Activated CD8-positive, alpha-beta memory T cell treated with anti-CD3 and anti-CD28 coated beads, Interleukin-2, amount 50 U/mL, for 24 hours (primary cell): ENCODE data around the gene FBN3.
"Not testable (repeated sequence)": the region's sequence is repeated elsewhere in the genome, so short reads cannot be mapped to it uniquely, and the experiment has no call there.

Source experiments
- DNase-seq: peaks from one replicate; pipeline ENCODE4 v3.0.0-alpha.2; 2020; ENCODE audit errors: extremely low read depth

Gene FBN3

DNA sequence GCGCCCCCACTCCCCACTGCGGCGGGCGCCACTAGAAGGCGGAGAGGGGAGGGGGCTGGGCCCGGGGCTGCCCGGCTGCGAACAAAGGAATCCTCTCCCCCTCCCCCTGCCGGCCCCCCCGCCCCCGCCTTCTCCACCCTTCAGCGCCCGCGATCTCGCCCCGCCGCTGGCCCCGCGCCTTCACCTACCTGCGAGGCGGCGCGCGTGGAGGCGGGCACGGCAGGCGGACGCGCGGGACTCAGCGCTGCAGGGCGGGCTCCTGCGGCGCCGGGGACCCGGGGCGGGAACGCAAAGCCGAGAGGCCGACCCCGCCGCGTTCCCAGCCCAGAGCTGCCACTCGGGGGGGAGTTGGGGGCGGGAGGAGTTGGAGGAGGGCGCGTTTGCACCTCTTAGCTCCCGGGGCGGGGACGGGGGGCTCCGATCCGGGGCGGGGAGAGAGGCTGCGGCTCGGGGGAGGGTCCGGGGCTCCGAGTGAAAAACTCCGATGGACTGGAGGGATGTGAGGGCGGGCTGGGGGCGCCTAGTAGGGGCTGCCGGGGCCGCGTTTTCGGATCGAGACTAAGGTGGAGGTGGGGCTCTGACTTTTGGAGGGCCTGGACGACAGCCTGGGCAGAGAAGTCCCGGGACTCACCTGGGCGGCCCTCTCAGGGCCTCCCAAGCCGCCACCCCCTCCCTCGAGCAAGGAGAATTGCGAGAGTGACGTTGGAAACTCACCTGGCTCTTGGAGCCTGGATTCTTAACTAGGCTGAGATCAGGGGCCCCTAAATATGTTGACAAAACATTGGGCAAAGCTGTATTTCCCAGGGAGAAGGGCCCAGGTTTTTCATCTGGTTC lies at the start of gene FBN3:
Gene FBN3, minus strand, starts transcription at position 332 of the 834 bp plus-strand sequence. CDS start 2,112 bp downstream, outside the sequence.
- DNase-seq = no peak

DNA sequence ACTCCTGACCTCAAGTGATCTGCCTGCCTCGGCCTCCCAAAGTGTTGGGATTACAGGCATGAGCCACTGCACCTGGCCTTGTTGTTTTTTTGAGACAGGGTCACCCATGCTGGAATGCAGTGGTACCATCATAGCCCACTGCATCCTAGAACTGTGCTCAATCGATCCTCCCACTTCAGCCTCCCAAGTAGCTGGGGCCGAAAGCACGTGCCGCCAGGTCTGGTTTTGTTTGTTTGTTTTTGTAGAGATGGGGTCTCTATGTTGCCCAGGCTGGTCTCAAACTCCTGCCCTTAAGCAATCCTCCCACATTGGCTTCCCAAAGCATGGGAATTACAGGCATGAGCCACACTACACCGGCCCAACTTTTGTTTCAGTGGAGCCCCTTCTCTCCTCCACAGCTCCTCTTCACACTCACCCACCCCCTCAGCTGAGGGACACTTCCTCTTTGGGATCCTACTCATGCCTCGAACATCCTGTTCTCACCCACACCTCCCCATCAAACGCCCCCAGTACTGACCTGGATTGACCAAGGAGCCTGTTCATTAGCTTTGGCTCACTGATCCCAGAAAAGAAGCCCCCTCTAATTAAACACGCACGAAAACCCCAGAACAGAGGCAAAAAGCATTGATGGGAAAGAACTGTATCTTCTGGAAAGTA lies 47.0 kb upstream of the FBN3 start:
- no peak for DNase-seq

DNA sequence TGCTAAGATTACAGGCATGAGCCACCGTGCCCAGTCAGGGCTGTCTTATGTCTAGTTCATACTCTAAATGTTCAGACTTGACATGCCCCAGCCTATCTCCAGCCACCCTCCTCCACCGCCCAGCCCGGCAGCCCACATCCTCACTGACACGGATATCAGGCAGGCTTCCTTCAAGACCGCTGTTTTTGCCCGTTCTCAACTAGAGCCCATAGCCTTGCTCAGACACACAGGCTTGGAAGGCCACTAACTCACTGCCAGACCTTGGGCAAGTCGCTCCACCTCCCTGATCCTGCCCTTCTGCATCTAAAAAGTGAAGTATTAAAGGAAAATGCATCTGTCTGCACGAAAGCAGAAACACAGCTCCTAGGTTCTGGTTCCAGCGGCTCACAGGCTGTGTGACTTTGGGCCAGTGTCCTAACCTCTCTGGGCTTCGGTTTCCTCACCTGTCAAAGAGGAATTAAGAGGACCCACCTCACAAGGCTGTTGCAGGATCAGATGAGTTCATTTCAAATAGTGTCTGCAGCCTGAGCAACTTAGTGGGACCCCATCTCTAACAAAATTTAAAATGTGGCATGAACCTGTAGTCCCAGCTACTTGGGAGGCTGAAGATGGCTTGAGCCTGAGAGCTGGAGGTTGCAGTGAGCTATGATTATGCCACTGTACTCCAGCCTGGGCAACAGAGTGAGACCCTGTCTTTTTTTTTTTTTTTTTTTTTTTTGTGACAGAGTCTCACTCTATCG lies 45.3 kb upstream of the FBN3 start:
- no peak for DNase-seq

DNA sequence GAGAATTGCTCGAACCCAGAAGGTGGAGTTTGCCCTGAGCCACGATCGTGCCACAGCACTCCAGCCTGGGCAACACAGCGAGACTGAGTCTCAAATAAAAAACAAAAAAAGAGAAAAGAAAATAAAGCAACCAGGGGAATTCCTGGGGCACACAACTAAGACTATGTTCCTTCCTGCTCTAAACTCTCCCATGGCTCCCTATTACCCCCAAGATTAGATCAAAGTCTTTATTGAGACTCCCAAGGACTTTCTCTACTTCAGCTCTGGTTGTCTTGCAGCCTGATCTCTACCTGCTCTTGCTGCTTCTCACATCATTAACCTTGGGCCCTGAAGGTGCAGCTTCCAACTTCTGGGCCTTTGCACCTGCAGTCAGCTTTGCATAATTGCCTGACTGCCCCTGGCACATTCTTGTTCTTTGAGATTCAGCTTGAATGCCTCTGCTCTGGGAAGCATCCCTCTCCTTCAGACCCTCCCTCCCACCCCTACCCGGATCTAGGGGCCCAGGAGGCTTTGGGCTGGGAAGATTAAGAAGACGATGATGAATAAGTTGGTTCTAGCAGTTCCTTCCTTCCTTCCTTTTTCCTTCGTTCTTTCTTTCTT lies 42.9 kb upstream of the FBN3 start:
- no peak for DNase-seq

DNA sequence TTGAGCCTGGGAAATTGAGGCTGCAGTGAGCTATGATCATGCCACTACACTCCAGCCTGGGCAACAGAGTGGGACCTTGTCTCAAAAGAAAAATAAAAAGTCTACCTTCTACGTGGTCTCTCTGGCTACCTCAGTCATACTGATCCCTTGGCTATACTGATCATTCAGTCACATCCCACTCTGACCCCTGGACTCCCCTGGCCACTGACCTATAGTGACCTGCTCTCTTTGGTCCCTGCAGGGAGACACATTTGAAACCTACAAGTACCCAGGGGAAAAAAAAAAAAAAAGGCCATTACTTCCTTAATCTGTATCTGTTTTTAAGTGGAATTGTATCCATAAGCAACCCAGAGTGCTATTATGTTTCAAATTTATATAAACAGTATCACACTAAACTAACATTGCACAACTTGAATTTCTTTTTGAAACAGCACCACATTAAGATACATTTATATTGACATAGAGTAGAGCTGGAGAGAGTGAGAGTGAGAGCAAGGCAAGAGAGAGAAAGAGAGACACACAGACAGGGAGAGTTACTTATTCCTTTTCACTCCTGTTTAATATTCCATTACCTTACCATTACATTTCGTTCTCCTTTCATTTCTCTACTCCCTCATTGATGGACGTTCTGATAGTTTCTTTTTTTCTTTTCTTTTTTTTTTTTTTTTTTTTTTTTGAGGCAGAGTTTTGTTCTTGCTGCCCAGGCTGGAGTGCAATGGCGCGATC lies 36.1 kb upstream of the FBN3 start:
- no peak for DNase-seq

DNA sequence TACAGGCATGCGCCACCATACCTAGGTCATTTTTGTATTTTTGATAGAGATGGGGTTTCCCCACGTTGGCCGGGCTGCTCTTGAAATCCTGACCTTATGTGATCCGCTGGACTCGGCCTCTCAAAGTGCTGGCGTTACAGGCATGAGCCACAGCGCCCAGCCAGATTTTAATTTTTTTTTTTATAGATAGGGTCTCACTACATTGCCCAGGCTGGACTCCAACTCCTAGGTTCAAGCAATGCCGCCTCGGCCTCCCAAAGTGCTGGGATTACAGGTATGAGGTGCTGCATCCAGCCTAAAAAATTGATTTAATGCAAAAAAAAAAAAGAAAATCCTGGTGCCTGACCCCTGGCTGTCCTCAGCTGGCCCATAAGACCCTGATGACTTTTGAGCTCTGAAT lies 34.9 kb upstream of the FBN3 start:
- no peak for DNase-seq

DNA sequence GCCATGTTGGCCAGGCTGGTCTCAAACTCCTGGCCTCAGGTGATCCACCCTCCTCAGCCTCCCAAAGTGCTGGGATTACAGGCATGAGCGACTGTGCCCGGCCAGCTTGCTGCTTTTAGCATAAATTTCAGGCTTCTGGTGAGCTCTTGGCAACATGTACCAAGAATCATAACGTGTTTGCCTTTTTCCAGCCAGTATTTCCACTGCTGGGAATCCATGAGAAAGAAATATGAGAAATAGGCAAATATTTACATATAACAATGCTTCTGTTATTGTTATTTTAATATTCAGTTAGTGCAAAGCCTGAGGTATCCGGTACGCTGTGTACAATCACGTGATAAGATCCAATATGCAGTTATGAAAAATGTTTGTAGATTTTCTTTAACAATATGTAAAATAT lies 30.6 kb upstream of the FBN3 start:
- no peak for DNase-seq

DNA sequence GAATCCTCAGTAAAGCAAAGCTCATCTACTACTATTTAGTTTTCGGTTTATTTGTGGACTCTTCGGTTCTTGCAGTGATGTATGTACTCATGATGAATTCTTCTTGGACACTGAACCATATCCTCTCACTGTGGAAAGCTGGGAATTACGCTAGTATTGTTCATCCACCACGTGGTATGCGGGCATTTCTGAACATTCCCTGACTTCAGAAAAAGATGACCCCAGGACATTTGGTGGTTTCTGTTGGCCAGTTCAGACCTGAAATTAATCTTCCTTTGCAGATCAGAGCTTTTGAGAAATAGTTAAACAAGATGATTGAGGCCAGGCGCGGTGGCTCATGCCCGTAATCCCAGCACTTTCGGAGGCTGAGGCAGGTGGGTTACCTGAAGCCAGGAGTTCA lies 25.3 kb upstream of the FBN3 start:
- no peak for DNase-seq

DNA sequence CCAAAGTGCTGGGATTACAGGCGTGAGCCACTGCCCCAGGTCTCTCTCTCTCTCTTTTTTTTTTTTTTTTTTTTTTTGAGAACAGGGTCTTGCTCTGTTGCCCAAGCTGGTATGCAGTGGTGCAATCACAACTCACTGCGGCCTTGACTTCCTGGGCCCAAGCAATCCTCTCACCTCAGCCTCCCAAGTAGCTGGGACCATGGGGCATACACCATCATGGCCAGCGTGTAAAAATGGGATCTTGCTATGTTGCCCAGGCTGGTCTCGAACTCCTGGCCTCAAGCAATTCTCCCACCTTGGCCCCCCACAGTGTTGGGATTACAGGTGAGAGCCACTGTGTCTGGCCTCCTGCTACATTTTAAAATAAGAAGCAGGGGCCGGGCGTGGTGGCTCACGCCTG lies 19.1 kb upstream of the FBN3 start:
- no peak for DNase-seq

DNA sequence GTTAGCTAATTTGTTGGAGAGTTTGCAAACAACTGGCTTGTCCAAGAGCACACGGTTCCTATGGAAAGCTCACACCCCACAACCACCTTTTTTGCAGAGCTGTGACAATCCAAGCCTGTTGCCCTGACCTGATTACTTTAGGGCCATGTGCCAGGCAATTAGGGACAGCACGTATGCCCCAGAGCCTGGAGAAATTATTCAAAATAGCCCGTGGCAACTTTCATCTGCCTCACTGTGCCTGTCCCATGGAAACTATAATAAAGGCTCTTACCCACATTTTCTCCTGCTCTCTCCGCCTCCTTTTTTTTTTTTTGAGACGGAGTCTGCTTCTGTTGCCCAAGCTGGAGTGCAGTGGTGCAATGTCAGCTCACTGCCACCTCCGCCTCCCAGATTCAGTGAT lies 18.6 kb upstream of the FBN3 start:
- DNase-seq = no peak

DNA sequence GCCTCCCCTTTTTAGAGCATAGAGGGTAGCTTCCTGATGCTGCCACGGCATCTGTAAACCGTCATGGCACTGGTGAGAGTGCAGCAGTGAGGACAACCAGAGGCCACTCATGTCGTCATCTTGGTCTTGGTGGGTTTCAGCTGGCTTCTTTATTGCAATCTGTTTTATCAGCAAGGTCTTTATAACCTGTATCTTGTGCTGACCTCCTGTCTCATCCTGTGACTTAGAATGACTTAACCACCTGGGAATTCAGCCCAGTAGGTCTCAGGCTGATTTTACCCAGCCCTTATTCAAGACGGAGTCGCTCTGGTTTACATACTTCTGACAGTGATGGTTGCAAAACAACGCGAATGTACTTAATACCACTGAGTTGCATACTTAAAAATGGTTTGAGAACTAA lies 14.4 kb upstream of the FBN3 start:
- DNase-seq = no peak

DNA sequence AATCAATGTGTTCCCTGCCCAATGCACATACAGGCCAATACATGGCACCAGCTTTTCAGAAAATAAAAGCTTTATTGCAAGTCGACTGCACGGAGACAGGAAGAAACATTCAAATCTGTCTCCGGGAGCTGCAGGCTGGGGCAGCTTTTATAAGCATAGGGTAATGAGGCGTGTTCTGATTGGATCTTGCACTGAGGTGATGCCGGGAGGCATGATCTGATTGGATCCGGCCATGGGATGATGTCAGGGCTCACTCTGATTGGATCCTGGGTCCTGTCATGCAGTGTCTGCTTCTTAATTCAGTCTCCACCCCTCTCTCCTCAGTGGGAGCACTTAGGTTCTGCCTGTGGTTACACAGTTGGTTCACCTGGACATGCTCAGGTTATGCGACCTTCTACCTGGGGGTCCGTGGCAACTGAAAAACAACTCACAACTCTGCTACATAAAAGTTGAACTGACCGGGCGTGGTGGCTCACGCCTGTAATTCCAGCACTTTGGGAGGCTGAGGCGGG lies 11.8 kb upstream of the FBN3 start:
- no peak for DNase-seq

DNA sequence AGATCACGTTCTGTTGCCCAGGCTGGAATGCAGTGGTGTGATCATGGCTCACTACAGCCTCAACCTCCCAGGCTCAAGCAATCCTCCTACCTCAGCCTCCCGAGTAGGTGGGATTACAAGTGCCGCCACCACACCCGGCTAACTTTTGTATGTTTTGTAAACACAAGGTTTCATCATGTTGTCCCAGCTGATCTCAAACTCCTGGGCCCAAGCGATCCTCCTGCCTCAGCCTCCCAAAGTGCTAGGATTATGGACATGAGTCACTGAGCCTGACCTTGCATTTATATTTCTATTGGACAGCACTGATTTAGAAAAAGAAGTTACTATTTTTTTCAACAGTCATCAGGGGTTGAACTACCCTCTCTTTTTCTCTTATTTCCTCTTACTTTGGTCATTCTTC lies 9.9 kb upstream of the FBN3 start:
- not testable (repeated sequence) for DNase-seq

DNA sequence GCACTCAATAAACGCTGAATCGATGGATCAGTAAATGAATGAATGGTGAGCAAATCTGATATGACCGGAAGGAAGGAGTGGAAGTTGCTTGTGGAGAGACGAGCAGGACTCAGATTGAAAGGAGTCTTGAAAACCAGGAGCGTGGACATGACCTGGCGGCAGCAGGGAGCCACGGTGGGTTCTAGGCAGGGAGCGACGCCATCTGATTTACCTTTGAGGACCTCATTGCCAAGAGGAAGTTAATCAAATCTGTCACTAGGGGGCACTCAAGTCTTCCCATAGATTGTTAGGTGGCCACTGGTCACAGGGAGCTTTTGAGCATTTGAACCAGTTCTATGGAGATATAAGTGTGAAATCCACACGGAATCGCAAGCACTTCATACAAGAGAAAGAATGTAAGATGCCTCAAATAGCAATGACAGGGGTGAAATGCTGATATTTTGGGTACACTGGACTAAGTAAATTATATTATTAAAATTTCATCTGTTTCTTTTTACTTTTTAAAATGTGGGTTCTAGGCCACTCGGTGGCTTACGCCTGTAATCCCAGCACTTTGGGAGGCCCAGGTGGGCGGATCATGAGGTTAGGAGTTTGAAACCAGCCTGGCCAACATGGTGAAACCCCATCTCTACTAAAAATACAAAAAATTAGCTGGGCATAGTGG lies 9.2 kb upstream of the FBN3 start:
- no peak for DNase-seq

DNA sequence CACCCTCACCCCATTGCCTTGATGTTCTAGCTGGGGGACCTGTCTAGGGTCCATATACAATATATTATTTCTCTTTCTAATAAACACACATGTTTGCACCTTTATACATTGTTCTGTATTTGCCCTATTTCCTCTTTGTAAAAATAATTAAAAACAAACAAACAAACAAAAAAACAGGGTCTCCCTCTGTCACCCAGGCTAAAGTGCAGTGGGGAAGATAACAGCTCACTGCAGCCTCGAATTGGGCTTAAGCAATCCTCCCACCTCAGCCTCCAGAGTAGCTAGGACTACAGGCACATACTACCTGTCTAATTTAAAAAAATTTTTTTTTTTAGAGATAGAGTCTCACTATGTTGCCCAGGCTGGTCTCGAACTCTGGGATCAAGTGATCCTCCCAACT lies 5.9 kb upstream of the FBN3 start:
- no peak for DNase-seq

DNA sequence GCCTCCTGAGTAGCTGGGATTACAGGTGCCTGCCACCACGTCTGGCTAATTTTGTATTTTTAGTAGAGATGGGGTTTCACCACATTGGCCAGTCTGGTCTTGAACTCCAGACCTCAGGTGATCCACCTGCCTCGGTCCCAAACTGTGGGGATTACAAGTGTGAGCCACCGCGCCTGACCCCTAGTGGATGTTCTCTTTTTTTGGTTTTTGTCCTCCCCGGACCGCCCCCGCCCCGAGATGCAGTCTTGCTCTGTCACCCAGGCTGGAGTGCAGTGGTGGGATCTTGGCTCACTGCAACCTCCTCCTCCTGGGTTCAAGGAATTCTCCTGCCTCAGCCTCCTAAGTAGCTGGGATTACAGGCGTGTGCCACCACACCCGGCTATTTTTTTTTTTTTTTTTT lies 4.6 kb upstream of the FBN3 start:
- not testable (repeated sequence) for DNase-seq

DNA sequence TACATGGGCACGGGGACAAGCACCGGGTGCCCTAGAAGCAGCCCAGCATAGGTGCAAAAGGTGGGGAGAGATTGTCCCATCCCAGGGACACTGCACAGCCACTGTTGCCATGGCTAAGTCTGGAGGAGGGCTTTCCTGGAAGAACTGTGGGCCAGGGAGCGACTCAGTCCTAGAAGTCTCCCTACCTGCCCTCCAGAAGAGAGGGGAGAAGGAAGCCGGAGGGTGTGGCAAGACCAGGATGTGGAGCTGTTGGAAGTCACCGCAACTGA lies 2.3 kb upstream of the FBN3 start:
- no peak for DNase-seq

DNA sequence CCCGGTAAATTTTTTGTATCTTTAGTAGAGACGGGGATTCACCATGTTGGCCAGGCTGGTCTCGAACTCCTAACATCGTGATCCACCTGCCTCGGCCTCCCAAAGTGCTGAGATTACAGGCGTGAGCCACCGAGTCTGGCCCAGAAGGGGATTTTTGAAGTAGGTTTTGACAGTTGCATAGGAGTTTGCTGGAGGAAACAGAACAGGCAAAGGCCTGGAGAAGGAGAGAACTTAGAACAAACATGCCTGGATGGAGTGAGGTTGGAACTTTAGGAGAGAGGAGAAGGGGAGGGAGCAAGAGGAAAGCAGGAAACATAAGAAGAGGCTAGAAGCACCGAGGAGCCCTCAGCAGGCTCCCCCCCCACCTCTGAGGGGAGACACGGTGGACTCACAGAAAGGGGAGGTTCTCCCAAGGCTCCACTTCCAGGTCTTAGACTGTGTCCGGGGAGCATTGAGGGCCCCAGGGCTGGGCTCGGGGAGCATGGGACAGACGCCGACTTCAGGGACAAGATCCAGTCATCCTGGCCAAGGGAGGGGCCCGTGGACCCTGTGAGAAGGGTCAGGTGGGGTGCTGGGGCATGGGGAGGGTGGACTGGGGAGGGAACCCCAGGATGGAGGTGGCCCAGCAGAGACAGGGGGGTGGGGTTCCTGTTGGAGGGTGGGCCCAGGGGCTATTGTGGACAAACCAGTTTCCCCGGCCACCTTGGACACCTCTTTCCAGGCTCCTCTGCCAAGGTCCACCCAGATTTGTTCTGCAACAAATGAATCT lies 1.8 kb upstream of the FBN3 start:
- no peak for DNase-seq

DNA sequence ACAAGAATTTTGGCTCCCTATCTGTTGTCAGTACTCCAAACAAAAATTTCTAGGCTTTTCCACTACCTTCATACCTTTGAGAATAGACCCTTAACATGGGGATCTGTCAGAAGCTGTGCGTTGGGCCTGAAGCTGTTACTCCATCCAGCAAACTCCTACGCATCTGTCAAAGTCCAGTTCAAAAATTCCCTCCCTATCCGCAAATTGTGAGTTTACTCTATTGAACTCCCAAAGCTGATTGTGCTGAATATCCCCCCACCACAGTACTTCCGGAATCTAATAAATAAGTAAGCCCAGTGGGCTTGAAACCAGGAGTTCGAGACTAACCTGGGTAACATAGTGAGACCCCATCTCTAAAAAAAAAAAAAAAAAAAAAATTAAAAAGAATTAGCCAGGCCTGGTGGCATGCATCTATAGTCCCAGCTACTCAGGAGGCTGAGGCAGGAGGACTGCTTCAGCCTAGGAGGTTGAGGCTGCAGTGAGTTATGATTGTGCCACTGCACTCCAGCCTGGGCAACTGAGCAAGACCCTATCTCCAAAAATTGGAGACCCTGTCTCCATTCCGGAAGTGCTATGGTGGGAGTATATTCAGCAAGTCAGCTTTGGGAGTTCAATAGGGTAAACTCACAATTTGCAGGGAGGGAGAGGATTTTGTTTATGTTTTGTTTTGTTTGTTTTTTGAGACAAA lies 930 bp upstream of the FBN3 start:
- no peak for DNase-seq
